Hepatocyte (in vitro differentiated cells): ENCODE data around the gene CRTAC1.

Source experiments
- EZH2 ChIP-seq: fragments of 200-600 bp; sonication (generic); IDR thresholded peaks from 2 replicates; pipeline ENCODE4 v1.6.1; 2016; ENCODE audit warnings: antibody characterized with exemption, mild to moderate bottlenecking, borderline replicate concordance
- EZH2phosphoT487 ChIP-seq: fragments of 200-600 bp; sonication (generic); IDR thresholded peaks from one replicate; pipeline ENCODE4 v1.6.1; 2018; ENCODE audit warnings: antibody characterized with exemption, mild to moderate bottlenecking, low read depth, moderate library complexity; ENCODE audit not compliant: unreplicated experiment, severe bottlenecking
- TF ChIP-seq, protein P1 (sequence below): fragments of 200-600 bp; sonication (generic); IDR thresholded peaks from 2 replicates; pipeline ENCODE4 v1.5.1; 2016; ENCODE audit warnings: antibody characterized with exemption, mild to moderate bottlenecking; ENCODE audit not compliant: poor library complexity

DNA sequence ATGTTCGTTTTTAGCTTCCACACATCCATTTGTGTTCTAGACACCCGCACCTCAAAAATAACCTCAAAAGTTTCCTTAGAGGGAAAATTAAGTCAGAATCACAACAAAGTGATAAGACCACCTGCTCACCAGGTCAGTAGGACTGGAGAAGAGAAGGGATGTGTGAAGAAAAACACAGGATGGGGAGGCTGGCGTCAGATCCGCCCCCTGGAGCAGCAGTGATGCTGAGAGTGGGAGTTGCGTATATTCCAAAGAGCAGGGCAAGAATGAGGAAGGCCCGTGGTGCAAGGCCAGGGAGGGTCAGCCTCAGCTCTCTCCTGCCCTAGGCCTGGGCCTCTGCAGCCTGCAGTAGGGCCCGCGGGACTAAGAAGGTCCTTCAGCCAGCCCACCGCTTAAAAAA, 28.7 kb downstream of the CRTAC1 start:
- TF ChIP-seq, protein P1, sequence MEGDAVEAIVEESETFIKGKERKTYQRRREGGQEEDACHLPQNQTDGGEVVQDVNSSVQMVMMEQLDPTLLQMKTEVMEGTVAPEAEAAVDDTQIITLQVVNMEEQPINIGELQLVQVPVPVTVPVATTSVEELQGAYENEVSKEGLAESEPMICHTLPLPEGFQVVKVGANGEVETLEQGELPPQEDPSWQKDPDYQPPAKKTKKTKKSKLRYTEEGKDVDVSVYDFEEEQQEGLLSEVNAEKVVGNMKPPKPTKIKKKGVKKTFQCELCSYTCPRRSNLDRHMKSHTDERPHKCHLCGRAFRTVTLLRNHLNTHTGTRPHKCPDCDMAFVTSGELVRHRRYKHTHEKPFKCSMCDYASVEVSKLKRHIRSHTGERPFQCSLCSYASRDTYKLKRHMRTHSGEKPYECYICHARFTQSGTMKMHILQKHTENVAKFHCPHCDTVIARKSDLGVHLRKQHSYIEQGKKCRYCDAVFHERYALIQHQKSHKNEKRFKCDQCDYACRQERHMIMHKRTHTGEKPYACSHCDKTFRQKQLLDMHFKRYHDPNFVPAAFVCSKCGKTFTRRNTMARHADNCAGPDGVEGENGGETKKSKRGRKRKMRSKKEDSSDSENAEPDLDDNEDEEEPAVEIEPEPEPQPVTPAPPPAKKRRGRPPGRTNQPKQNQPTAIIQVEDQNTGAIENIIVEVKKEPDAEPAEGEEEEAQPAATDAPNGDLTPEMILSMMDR: no peak
- no peak for TF ChIP-seq EZH2phosphoT487
- no peak for TF ChIP-seq EZH2
